GM21515 (cell line): ENCODE data around the gene POLN.

Experiments
- ATAC-seq: cut with Tn5 transposase; IDR thresholded peaks from one replicate; pipeline ENCODE4 v1.9.1; 2021; ENCODE audit not compliant: unreplicated experiment

Gene POLN

GRCh38 chr4:2264481-2265041 lies 22.6 kb upstream of the POLN start:
- ATAC-seq: no peak

DNA sequence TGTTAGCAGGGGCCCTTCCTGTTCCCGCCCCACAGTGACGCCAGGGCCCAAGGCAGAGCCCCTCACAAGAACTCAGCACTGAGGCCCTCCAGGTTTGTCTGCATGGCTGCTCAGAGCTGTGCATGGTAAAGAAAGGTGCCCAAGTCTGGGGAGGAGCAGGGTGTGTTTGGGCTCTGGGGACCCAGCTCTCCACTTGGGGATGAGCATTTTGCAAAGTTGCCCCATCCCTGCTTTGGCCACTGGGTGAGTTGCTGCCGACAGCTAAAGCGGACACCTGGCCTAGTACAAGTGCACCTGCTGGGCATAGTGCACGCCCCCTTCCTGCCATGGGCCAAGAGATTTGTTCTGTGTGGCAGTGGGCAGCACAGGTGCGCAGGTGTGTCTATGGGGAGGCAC lies 22.0 kb upstream of the POLN start:
- ATAC-seq: no peak

DNA sequence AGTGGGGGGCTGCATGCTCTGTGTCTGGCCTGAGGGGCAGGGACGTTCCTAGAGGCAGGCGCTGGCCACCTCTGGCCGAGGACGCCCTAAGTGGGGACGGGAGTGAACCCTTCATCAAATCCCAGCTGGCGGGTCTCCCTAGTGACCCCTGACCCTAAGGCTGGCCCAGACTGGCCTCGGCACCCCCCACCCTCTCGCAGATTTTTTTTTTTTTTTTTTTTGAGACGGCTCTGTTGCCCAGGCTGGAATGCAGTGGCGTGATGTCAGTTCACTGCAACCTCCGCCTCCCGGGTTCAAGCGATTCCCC lies 21.0 kb upstream of the POLN start:
- no peak for ATAC-seq

- peak; percentile 89 for ATAC-seq
These were observed 20.4 kb upstream of the POLN start for GRCh38 chr4:2262145-2262943.

DNA sequence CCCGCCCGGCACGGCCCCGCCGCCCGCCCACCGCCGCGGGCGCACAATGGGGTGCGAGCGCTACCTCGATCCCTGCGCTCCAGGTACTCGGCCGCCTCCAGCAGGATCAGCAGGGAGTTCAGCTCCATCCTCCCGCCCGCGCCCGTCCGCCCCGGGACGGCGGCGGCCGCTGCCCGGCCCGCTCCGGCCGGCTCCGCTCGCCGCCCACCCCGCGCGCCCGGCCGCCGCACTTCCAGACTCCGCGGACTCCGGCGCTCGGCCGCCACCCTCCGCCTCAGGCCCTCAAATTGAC lies 19.9 kb upstream of the POLN start, which contains the start of gene MXD4:
MXD4 (minus strand) TSS at position 257 of the 292 bp plus-strand sequence; CDS start at position 128, 129 bp downstream.
- no peak for ATAC-seq

GRCh38 chr4:2261110-2261852 lies 19.4 kb upstream of the POLN start:
- ATAC-seq: no peak

DNA sequence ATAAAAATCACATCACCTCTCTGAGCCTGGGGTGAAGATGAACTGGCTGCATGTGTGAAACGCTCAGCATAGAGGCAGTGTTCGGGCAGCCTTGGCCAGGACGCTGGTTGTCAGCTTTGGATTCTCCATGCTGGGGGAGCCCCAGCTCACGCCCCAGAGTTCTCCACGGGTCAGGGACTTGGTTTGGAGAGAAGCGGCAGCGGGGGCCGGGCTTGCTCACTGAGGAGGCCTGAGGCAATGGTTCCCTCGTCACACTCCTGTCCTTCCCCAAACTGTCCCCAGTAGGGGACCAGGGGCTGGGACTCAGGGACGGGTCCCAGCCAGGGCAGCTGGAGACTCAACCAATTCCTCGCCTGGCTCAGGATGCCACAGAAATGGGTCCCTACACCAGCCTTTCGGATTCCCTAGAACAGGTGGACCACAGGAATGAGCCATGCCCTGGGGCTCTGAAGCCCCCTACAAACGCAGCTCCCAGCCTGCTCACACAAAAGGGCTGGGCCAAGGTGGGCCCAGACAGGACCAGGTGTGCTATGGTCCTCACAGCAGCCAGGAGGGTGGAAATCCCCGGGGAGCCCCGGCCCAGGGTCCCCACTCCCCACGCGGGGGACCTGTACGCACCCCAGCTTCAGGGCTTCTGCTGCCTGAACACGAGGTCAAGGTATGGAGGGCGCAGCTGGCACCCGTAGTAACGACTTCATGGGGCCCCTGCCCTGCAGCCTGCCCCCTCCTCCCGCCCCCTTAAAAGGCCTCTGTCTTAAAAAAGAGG lies 18.6 kb upstream of the POLN start:
- ATAC-seq: no peak

DNA sequence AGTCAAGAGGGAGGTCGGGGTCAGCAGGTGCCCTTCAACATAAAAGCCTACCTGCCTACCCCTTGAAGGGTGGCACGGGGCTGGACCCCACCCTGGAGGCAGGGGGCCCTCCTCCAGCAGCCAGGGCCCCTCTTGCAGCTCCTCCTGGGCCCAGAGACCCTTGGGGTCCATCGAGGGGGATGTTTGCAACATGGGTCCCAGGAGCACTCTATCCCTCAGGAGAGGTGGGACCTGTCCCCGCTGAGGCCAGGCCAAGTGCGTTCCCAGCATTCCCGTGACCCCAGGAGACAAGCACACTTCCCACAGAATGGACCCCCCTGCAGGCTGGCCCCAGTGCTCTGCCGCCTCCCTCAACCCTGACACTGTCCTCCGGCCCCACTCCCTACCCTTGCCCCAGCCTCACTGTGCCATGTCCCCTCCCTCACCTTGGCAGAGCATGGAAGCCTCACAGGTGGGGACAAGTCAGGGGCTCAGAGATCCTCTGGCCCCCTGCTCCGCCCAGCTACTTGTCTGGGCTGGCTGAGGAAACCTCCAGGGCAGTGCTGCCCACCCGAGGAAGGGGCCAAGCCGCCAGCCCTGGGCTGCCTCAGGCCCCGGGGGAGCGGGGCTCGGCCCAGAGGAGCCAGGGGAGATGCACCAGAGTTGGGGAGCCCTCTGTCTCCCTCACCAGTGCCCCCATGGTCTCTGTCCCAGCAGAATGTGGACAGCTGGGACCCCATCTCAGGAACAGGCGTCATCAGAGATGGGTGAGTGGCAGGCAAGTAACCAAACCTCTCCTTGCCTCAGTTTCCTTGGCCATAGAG lies 17.8 kb upstream of the POLN start:
- no peak for ATAC-seq

DNA sequence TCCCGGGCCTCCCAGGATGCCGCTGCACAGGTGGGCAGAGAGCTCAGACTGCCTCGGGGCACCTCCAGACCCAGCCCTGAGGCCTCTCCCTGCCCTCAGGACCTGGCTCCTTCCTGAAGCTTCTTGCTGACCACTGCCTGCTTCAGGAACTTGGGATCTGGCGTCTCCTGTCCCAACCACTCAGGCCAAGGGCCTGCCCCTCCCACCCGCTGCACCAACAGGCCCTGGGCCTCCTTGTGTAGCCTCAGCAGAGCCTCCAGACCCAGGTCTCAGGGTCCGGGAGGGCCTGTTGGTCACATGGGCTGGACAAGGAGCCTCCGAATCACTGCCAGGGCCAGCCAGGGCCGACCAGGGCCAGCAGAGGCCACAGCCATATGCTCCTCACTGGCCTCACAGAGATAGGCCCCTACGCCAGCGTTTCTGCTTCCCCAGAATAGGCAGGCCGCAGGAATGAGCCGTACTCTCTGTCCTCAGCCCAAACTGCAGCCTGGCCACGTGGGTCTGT lies 17.2 kb upstream of the POLN start:
- no peak for ATAC-seq

DNA sequence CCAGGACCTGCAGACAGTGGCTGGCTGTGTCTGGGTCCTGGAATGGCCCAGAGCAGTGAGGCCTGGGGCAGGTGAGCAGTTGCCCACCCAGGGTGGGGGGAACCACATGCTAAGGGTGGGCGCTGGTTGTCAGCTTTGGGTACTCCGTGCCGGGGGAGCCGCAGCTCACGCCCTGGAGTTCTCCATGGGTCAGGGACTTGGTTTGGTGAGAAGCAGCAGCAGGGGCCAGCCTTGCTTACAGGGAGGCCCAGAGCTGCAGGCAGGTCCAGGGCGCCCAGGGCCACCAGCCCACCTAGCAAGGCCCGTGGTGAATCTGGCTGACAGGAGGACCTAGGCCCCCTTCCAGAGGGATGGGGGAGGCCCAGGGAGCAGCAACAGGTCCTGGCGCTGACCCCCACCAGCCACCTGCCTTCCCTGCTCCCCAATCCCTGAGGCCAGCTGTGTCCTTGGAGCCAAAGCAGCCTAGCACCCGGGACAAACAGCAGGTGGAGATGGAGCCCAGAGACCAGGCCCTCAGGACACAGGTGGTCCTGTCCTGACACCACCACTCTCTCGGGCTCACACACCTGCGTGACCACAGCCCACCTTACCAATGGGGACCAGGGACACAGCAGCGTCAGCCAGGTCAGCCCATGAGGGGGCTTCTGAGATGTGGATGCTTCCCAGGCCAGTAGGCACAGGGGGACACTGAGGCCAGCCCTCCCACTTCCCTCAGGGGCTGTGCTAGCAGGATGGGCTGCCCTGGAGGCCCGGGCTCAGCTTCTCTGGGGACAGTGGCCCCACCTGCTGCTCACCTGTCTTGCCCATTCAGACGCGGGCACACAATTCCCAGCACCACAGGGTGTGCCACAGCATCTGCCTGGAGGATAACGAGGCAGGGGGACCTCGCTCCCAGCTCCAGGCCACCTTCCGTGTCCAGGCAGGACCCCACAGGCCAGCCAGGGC lies 16.4 kb upstream of the POLN start:
- no peak for ATAC-seq

- no peak for ATAC-seq
These were observed 15.6 kb upstream of the POLN start for GRCh38 chr4:2257361-2258081.

GRCh38 chr4:2256781-2257191 lies 14.9 kb upstream of the POLN start:
- no peak for ATAC-seq

GRCh38 chr4:2256156-2256731 lies 14.3 kb upstream of the POLN start:
- ATAC-seq: no peak

GRCh38 chr4:2255501-2256155 lies 13.7 kb upstream of the POLN start:
- no peak for ATAC-seq

GRCh38 chr4:2254665-2255500 lies 13.0 kb upstream of the POLN start:
- no peak for ATAC-seq

DNA sequence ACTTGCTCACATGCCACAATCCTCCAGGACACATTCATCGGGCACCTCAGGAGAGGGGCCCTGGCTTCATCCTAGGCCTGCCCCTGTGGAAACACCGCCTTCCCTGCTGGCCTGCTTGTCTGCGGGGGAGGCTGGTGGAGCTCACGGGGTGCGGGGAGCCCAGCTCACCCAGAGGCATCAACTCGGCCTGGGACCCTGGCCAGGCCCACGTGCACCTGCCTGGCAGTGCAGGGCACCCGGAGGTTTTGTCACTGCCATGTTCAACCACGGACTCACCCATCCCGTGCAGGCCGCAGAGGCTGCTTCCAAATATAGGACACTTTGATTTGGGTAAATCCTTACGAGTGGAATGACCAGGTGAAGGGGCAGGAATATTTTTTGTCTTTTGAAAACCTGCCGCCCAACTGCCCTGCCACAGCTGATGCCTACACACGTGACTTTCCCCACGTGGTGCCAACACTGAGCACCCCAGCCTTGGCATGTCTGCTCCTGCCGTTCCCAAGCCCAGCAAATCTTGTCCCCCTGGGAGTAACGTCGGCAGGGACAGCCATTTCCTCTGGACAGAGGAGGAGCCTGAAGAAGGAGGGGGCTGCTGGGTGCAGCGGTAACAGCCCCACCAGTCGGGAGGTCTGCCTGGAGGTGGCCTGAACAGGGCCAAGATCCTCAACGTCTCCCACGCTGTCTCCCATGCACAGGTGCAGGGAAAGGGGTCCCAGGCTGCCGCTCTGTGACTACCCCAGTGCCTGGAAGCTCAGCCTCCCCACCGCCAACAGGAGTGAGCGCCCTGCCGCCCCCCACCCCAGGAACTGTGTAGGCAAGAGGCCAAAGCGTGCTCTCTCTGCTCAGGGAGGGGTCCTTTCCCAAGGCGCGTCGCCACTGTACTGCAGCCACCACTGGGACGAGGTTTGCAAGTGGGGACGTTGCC lies 11.5 kb upstream of the POLN start:
- no peak for ATAC-seq
